ENCODE data around the gene ALMS1. TPM values are rescaled to one million over a fixed set of nuclear protein-coding genes. Genes with fewer than 3 reads are reported as not detected.
A peak's percentile ranks its signal among the peaks of the same experiment; 100 is the strongest.
"Not testable (repeated sequence)": the region's sequence is repeated elsewhere in the genome, so short reads cannot be mapped to it uniquely, and the experiment has no call there.

ALMS1 gene
- total RNA-seq, 6 experiments from 2014 or later, result 7.3 to 9.8 (median 8.9) TPM

GRCh38 chr2:73488079-73488478 lies 102.4 kb downstream of the ALMS1 start:
- Mint-ChIP-seq H3K27me3 (ENCODE audit: insufficient read depth) (no peaks in the 10 kb centered on the region; the same call in 1 of the 2 replicates), H3K4me3 (no peak overlapping the region), H3K36me3 (ENCODE audit: low read depth) (peaks cover 52% of the 10 kb centered on the region), H3K27ac (no peak overlapping the region), H3K9me3 (no peaks in the 10 kb centered on the region), H3K4me1 (ENCODE audit: low read depth) (no peaks in the 10 kb centered on the region)
- DNase-seq, result no peak
- no peak for TF ChIP-seq CTCF (IDR thresholded peaks at IDR 0.05)

GRCh38 chr2:73489053-73489452 lies 103.4 kb downstream of the ALMS1 start:
- no peak for DNase-seq
- peaks cover 52% of the 10 kb centered on the region for H3K36me3 Mint-ChIP-seq (ENCODE audit: low read depth)
- no peak overlapping the region for H3K4me3 Mint-ChIP-seq
- H3K27ac Mint-ChIP-seq, result no peak overlapping the region
- no peak for TF ChIP-seq CTCF (IDR thresholded peaks at IDR 0.05)
- no peaks in the 10 kb centered on the region for H3K4me1 Mint-ChIP-seq (ENCODE audit: low read depth)
- H3K9me3 Mint-ChIP-seq, result no peaks in the 10 kb centered on the region; the same call in 1 of the 2 replicates
- no peaks in the 10 kb centered on the region; the same call in 1 of the 2 replicates for H3K27me3 Mint-ChIP-seq (ENCODE audit: insufficient read depth)

- TF ChIP-seq CTCF (IDR thresholded peaks at IDR 0.05), result no peak
- Mint-ChIP-seq H3K27ac (no peak overlapping the region), H3K27me3 (ENCODE audit: insufficient read depth) (no peaks in the 10 kb centered on the region), H3K4me1 (ENCODE audit: low read depth) (peaks cover 6% of the 10 kb centered on the region), H3K9me3 (no peaks in the 10 kb centered on the region; the same call in 1 of the 2 replicates), H3K4me3 (no peak overlapping the region), H3K36me3 (ENCODE audit: low read depth) (peaks cover 38% of the 10 kb centered on the region)
- DNase-seq, result peak; percentile 7
Observed at GRCh38 chr2:73494031-73494430, 108.4 kb downstream of the ALMS1 start.

- Mint-ChIP-seq H3K4me1 (ENCODE audit: low read depth) (peaks cover 10% of the 10 kb centered on the region), H3K27ac (no peak overlapping the region), H3K9me3 (peaks cover 7% of the 10 kb centered on the region; the same call in 1 of the 2 replicates), H3K27me3 (ENCODE audit: insufficient read depth) (no peaks in the 10 kb centered on the region), H3K4me3 (no peak overlapping the region), H3K36me3 (ENCODE audit: low read depth) (peaks cover 16% of the 10 kb centered on the region)
- no peak for DNase-seq
- TF ChIP-seq CTCF (IDR thresholded peaks at IDR 0.05), result no peak
Observed at GRCh38 chr2:73503992-73504570, 118.4 kb downstream of the ALMS1 start.

- not testable (repeated sequence) for H3K27ac Mint-ChIP-seq; DNase-seq; H3K27me3 Mint-ChIP-seq (ENCODE audit: insufficient read depth); H3K9me3 Mint-ChIP-seq; H3K4me3 Mint-ChIP-seq; H3K4me1 Mint-ChIP-seq (ENCODE audit: low read depth)
- H3K36me3 Mint-ChIP-seq (ENCODE audit: low read depth), result peaks cover 19% of the 10 kb centered on the region
Observed at GRCh38 chr2:73504850-73505249, 119.2 kb downstream of the ALMS1 start.

GRCh38 chr2:73510470-73510869 lies 124.8 kb downstream of the ALMS1 start:
- H3K9me3 Mint-ChIP-seq; H3K4me3 Mint-ChIP-seq; H3K27ac Mint-ChIP-seq; DNase-seq; H3K27me3 Mint-ChIP-seq (ENCODE audit: insufficient read depth); H3K4me1 Mint-ChIP-seq (ENCODE audit: low read depth): not testable (repeated sequence)
- peaks cover 26% of the 10 kb centered on the region for H3K36me3 Mint-ChIP-seq (ENCODE audit: low read depth)
